ENCODE results near the gene SLC5A9. TPM values are rescaled to one million over a fixed set of nuclear protein-coding genes. Genes with fewer than 3 reads are reported as not detected.

The SLC5A9 gene
- total RNA-seq, 2 experiments from 2014 or later: not detected

GRCh38 chr1:48232722-48233121 is 10.2 kb downstream of the SLC5A9 start:
- no peak overlapping the region for H3K27ac Mint-ChIP-seq
- no peak for DNase-seq
- CTCF ChIA-PET: no interaction called here

GRCh38 chr1:48233666-48234485 is 11.4 kb downstream of the SLC5A9 start:
- ChIA-PET CTCF (no interaction called here), POLR2A (no interaction called here)

More at GRCh38 chr1:48232722-48233121, 10.2 kb downstream of the SLC5A9 start:
- H3K9me3 Mint-ChIP-seq: no peaks in the 10 kb centered on the region
- POLR2A ChIA-PET: no interaction called here
- no peaks in the 10 kb centered on the region for H3K27me3 Mint-ChIP-seq
- no peaks in the 10 kb centered on the region for H3K36me3 Mint-ChIP-seq (ENCODE audit: low read depth)
- H3K4me1 Mint-ChIP-seq: peaks cover 3% of the 10 kb centered on the region
- H3K4me3 Mint-ChIP-seq: no peak overlapping the region

GRCh38 chr1:48235652-48236051 is 13.1 kb downstream of the SLC5A9 start:
- H3K4me1 Mint-ChIP-seq: no peaks in the 10 kb centered on the region
- POLR2A ChIA-PET: no interaction called here
- no peak for DNase-seq
- H3K27me3 Mint-ChIP-seq: no peaks in the 10 kb centered on the region
- H3K9me3 Mint-ChIP-seq: no peaks in the 10 kb centered on the region
- H3K36me3 Mint-ChIP-seq (ENCODE audit: low read depth): no peaks in the 10 kb centered on the region
- no peak overlapping the region for H3K27ac Mint-ChIP-seq
- H3K4me3 Mint-ChIP-seq: no peak overlapping the region
- CTCF ChIA-PET: interaction anchor here (1.6 to 2.2 kb wide), 2 partner anchors 32 to 142 kb away, joined by 8 to 9 read pairs; no protein-coding TSS in a partner anchor

More at GRCh38 chr1:48233666-48234485, 11.4 kb downstream of the SLC5A9 start:
- no peaks in the 10 kb centered on the region for H3K4me1 Mint-ChIP-seq
- H3K27me3 Mint-ChIP-seq: no peaks in the 10 kb centered on the region
- no peak for DNase-seq
- H3K4me3 Mint-ChIP-seq: no peak overlapping the region
- H3K9me3 Mint-ChIP-seq: no peaks in the 10 kb centered on the region
- H3K27ac Mint-ChIP-seq: no peak overlapping the region
- no peaks in the 10 kb centered on the region for H3K36me3 Mint-ChIP-seq (ENCODE audit: low read depth)

DNA sequence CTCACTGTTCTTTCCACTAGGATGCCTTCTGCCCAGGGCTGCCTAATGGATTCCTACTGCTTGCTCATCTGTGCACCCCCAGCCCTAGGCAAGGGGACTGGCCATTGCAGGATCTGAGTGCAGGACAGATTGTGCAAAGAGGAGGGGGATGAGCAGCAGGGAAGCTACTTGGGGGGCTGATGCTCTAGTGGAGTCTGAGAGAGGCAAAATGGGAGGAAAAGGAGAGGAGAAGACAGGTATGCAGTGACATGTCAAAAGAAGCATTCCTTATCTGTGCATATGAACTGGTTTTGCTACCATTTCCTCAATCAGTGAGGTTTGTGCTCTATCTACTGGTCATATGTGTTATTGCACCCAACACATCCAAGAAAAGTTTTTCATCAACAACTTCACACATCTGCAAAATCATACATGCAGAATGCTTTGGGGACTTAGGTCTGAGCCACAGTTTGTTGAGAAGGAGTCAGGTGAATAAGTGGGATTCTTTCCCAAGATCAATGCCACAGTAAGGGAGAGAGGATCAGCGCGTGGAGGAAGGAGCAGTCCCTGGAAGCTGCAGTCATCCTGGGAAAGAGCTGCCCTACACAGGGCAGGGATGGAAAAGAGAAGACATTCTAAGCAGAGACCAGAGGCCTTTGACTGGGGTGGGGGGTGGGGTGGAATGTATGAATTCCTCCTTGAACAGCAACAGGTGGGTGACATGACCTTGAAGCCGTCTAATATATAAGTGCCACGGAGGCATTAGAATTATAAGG is 14.4 kb downstream of the SLC5A9 start:
- ChIA-PET CTCF (interaction anchor here (0.8 to 2.2 kb wide), 3 partner anchors 33 to 143 kb away, joined by 3 to 9 read pairs (median 8); no protein-coding TSS in a partner anchor), POLR2A (no interaction called here)
- no peaks in the 10 kb centered on the region for H3K27me3 Mint-ChIP-seq
- no peaks in the 10 kb centered on the region for H3K9me3 Mint-ChIP-seq
- no peak for DNase-seq
- H3K4me1 Mint-ChIP-seq: no peaks in the 10 kb centered on the region
- H3K27ac Mint-ChIP-seq: no peak overlapping the region
- no peaks in the 10 kb centered on the region for H3K36me3 Mint-ChIP-seq (ENCODE audit: low read depth)
- H3K4me3 Mint-ChIP-seq: no peak overlapping the region

DNA sequence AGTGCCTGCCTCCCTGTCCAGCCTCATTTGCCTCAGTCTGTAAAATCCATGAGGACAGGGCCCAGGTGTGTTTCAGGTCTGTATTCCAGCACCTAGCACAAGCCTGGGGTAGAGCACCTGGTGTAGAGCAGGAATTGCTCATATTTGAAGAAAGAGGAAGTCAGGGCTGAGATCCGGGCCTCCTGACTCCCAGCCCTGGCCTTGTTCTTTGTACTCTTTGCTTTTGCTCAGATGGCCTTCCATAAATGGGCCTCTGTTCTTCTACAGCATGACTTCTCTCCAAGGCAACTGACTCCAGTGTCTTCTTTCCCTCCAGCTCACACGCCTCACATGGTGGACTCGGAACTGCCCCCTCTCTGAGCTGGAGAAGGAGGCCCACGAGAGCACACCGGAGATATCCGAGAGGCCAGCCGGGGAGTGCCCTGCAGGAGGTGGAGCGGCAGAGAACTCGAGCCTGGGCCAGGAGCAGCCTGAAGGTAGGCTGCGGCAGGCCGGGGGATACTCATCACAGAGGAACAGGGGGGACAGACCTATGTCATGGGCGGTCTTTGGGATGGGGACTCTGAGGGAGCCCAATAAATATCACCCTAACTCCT is 19.7 kb downstream of the SLC5A9 start:
- H3K27ac Mint-ChIP-seq: no peak overlapping the region
- no peaks in the 10 kb centered on the region for H3K9me3 Mint-ChIP-seq
- POLR2A ChIA-PET: no interaction called here
- CTCF ChIA-PET: interaction anchor here (0.6 kb wide), 1 partner anchor 52 kb away, joined by 3 read pairs; no protein-coding TSS in a partner anchor
- H3K27me3 Mint-ChIP-seq: no peaks in the 10 kb centered on the region
- no peak overlapping the region for H3K4me3 Mint-ChIP-seq
- no peak for DNase-seq
- H3K4me1 Mint-ChIP-seq: no peaks in the 10 kb centered on the region
- H3K36me3 Mint-ChIP-seq (ENCODE audit: low read depth): no peaks in the 10 kb centered on the region

GRCh38 chr1:48245106-48245505 is 22.6 kb downstream of the SLC5A9 start:
- Mint-ChIP-seq H3K4me3 (no peak overlapping the region), H3K27me3 (peaks cover 2% of the 10 kb centered on the region), H3K9me3 (no peaks in the 10 kb centered on the region), H3K4me1 (no peaks in the 10 kb centered on the region), H3K27ac (no peak overlapping the region), H3K36me3 (ENCODE audit: low read depth) (no peaks in the 10 kb centered on the region)
- ChIA-PET POLR2A (no interaction called here), CTCF (no interaction called here)
- DNase-seq: no peak

- no peak overlapping the region for H3K4me3 Mint-ChIP-seq
- CTCF ChIA-PET: no interaction called here
Observed at GRCh38 chr1:48246727-48247126, 24.2 kb downstream of the SLC5A9 start.

GRCh38 chr1:48248356-48248755 is 25.8 kb downstream of the SLC5A9 start:
- no peaks in the 10 kb centered on the region for H3K4me1 Mint-ChIP-seq
- DNase-seq: no peak
- peaks cover 2% of the 10 kb centered on the region for H3K27me3 Mint-ChIP-seq
- ChIA-PET CTCF (no interaction called here), POLR2A (no interaction called here)
- no peaks in the 10 kb centered on the region for H3K9me3 Mint-ChIP-seq
- no peak overlapping the region for H3K4me3 Mint-ChIP-seq
- no peak overlapping the region for H3K27ac Mint-ChIP-seq
- no peaks in the 10 kb centered on the region for H3K36me3 Mint-ChIP-seq (ENCODE audit: low read depth)

More at GRCh38 chr1:48246727-48247126, 24.2 kb downstream of the SLC5A9 start:
- DNase-seq: no peak
- H3K27ac Mint-ChIP-seq: no peak overlapping the region
- peaks cover 2% of the 10 kb centered on the region for H3K27me3 Mint-ChIP-seq
- POLR2A ChIA-PET: no interaction called here
- no peaks in the 10 kb centered on the region for H3K4me1 Mint-ChIP-seq
- no peaks in the 10 kb centered on the region for H3K9me3 Mint-ChIP-seq
- no peaks in the 10 kb centered on the region for H3K36me3 Mint-ChIP-seq (ENCODE audit: low read depth)

- CTCF ChIA-PET: no interaction called here
- Mint-ChIP-seq H3K4me3 (no peak overlapping the region), H3K27ac (no peak overlapping the region), H3K36me3 (ENCODE audit: low read depth) (no peaks in the 10 kb centered on the region), H3K9me3 (no peaks in the 10 kb centered on the region), H3K27me3 (peaks cover 4% of the 10 kb centered on the region), H3K4me1 (no peaks in the 10 kb centered on the region)
- no peak for DNase-seq
- POLR2A ChIA-PET: no interaction called here
Observed at GRCh38 chr1:48249868-48250267, 27.4 kb downstream of the SLC5A9 start.

DNA sequence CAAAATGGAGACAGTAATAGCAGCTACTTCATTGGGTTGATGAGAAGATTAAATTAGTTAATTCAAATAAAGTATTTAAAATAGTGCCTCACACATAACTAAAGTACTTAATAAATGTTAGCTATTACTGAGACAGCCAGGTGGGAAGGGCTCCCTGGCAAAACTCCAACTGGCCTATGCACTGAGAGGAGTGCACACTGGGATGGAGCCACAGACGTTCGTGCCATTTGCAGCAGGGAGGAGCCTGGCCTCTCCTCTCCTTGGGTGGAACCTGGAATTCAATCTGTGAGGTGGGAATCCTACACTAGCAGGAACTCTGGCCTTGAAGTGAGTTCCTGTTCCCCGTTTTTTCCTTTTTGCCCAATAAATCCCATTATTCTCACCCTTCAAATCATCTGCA is 28.1 kb downstream of the SLC5A9 start:
- ChIA-PET POLR2A (no interaction called here), CTCF (no interaction called here)

DNA sequence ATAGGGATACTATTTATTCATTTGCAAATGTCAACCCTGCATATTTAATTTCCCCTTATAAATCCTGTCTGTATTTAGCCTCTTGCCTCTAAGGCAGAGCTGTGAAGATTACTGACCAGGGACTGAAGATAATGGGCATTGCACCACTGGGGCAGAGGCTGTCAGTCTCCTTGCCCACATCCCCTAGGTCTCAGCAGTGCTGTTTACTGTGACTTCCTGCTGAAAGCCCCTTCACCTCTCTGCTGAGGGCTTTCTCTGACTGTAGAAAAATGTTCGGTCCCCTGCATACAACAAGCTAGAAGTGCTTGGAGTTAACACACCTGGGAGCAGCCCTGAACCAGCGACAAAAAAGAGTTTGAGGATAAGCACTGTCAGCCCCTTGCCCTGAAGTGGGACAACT is 28.8 kb downstream of the SLC5A9 start:
- ChIA-PET POLR2A (no interaction called here), CTCF (no interaction called here)
- Mint-ChIP-seq H3K9me3 (no peaks in the 10 kb centered on the region), H3K27ac (no peak overlapping the region), H3K27me3 (peaks cover 6% of the 10 kb centered on the region), H3K4me3 (no peak overlapping the region), H3K4me1 (no peaks in the 10 kb centered on the region), H3K36me3 (ENCODE audit: low read depth) (no peaks in the 10 kb centered on the region)
- DNase-seq: no peak

More for the DNA sequence above, 28.1 kb downstream of the SLC5A9 start:
- H3K27ac Mint-ChIP-seq: no peak overlapping the region
- no peak for DNase-seq
- no peaks in the 10 kb centered on the region for H3K9me3 Mint-ChIP-seq
- H3K4me3 Mint-ChIP-seq: no peak overlapping the region
- no peaks in the 10 kb centered on the region for H3K4me1 Mint-ChIP-seq
- no peaks in the 10 kb centered on the region for H3K36me3 Mint-ChIP-seq (ENCODE audit: low read depth)
- peaks cover 6% of the 10 kb centered on the region for H3K27me3 Mint-ChIP-seq

DNA sequence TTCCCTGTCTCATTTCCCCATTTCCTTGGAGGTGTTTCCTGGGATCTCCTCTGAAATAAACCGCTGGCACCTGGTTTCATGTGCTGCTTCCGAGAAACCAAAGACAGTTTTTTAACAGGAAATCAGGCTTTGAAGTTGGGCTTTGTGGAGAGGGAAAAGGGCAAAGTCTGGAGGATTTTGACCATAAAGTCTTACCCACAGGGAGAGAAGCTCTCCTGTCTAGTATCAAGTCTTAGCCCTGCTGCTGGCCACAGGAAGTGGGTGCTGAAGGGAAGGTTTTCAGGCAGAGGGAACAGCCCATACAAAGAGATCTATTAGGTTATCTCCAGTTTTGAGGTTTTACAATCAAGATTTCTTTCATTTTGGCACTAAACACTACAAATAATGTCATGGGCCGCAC is 29.3 kb downstream of the SLC5A9 start:
- ChIA-PET POLR2A (no interaction called here), CTCF (no interaction called here)
- Mint-ChIP-seq H3K9me3 (no peaks in the 10 kb centered on the region), H3K4me3 (no peak overlapping the region), H3K27me3 (peaks cover 6% of the 10 kb centered on the region), H3K36me3 (ENCODE audit: low read depth) (no peaks in the 10 kb centered on the region), H3K4me1 (no peaks in the 10 kb centered on the region), H3K27ac (no peak overlapping the region)
- DNase-seq: no peak

GRCh38 chr1:48254254-48254653 is 31.7 kb downstream of the SLC5A9 start:
- Mint-ChIP-seq H3K27me3 (peaks cover 4% of the 10 kb centered on the region), H3K36me3 (ENCODE audit: low read depth) (no peaks in the 10 kb centered on the region), H3K4me1 (no peaks in the 10 kb centered on the region), H3K27ac (no peak overlapping the region), H3K9me3 (no peaks in the 10 kb centered on the region), H3K4me3 (no peak overlapping the region)
- CTCF ChIA-PET: no interaction called here
- DNase-seq: no peak
- POLR2A ChIA-PET: no interaction called here
